Measurements from ENCODE around the gene FAM229B.

Gene FAM229B

GRCh38 chr6:112141707-112142106 is 54.3 kb downstream of the FAM229B start:
- DNase-seq (ENCODE audit: low read depth, low spot score) = no peak

- DNase-seq (ENCODE audit: low read depth, low spot score) = no peak
Measured at GRCh38 chr6:112144145-112144926, 56.9 kb downstream of the FAM229B start.

DNA sequence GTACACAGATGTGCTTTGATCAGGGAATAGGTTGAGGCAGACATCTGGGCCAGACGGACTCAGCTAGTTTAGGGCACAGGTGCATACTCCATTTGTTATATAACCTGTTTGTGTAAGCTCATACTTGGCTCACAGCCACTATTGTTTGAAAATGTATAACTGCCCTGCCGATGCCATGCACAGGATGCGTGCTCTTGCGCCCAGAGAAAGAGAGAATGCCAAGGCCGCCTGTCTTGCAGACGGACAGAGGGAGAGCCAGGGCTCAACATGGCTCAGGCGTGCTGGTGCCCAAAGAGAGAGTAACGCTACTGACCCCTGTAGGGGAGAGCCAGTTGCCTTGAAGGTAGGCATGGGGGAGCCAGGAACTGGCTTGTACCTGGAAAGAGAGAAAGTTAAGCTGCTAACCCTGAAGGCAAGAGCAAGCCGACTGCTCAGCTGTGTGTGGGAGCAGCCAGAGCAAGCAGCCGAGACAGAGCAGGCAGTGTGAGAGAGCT is 57.7 kb downstream of the FAM229B start:
- DNase-seq (ENCODE audit: low read depth, low spot score) = no peak

GRCh38 chr6:112148103-112148502 is 60.7 kb downstream of the FAM229B start:
- DNase-seq (ENCODE audit: low read depth, low spot score) = no peak

DNA sequence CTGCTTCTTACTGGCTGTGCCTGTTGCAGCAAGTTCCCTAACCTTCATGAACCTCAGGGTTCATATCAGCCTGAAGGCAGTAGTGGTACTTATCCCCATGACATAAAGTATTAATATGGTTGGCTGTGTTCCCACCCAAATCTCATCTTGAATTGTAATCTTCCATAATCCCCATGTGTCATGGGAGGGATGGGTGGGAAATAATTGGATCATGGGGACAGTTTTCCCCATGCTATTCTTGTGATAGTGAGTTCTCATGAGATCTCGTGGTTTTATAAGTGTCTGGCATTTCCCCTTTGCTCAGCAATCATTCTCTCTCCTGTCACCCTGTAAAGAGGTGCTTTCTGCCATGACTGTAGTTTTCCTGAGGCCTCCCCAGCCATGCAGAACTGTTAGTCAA is 61.8 kb downstream of the FAM229B start:
- DNase-seq (ENCODE audit: low read depth, low spot score) = no peak

DNA sequence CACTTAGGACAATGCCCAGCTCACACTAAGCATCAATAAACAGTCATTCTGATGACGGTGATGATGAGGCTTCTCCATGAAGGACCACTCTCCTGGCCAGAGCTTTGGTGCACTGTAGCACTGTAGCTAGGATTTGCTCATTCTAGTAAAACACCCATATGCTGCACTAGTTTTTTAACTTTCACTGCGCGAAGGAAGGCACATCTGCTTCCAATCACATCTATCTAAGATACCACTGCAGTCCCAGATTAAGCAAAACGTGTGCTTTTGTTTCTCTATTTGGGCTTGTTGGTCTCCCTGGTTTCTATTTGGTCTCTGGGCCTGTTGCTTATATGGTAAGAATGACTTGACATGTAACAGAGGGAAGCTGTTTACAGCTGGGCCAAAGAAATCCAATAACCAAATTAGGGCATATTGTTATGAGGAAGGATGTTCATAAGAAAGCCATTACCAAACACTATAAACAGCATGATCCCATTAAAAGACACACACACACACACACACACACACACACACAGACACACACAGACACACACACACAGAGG is 62.4 kb downstream of the FAM229B start:
- no peak for DNase-seq (ENCODE audit: low read depth, low spot score)

GRCh38 chr6:112150363-112150762 is 63.0 kb downstream of the FAM229B start:
- DNase-seq (ENCODE audit: low read depth, low spot score) = no peak
